Panc1 (cell line): ENCODE results near the gene CALM3. TPM values are rescaled to one million over a fixed set of nuclear protein-coding genes. Genes with fewer than 3 reads are reported as not detected.

Experiments
- ATAC-seq: fragments of 200-7000 bp; cut with Tn5 transposase; 2 replicates; pipeline ENCODE4 v1.9.1; 2020; ENCODE audit warnings: mild to moderate bottlenecking, moderate library complexity
- BruUV-seq: library from RNA; stranded (reverse); fragments of 400-500 nt; replicated peaks from 2 replicates; lab custom pipeline; 2021; lab: Mats Ljungman, UMichigan
- CTCF ChIA-PET: fragments of 300-600 bp; sonication (Branson Sonifier 250); formaldehyde crosslinking; loops from one replicate; lab custom pipeline; 2022; ENCODE audit warnings: antibody characterized with exemption; lab: Charles Lee
- POLR2A ChIA-PET: fragments of 300-600 bp; sonication (Branson Sonifier 250); formaldehyde crosslinking; loops from one replicate; lab custom pipeline; 2022; ENCODE audit warnings: antibody characterized with exemption; lab: Charles Lee
- DNase-seq: peaks from one replicate; pipeline ENCODE4 v3.0.0-alpha.2; 2010; ENCODE audit warnings: low read depth, low spot score
- H3K27ac ChIP-seq: 2 replicates; pipeline ENCODE4 v1.5.1; 2011; ENCODE audit warnings: mild to moderate bottlenecking, low read length, inconsistent platforms
- H3K27me3 ChIP-seq: fragments of 200-500 bp; sonication (Bioruptor generic); 2 replicates; pipeline ENCODE4 v1.6.0; 2014; ENCODE audit warnings: low read length, inconsistent platforms; ENCODE audit not compliant: control insufficient read depth, insufficient read depth
- H3K36me3 ChIP-seq: fragments of 200-500 bp; sonication (Bioruptor generic); 2 replicates; pipeline ENCODE4 v1.5.1; 2014; ENCODE audit warnings: inconsistent platforms, mild to moderate bottlenecking, low read length, moderate library complexity; ENCODE audit not compliant: control insufficient read depth, insufficient read depth
- H3K4me1 ChIP-seq: 2 replicates; pipeline ENCODE4 v1.5.1; 2011; ENCODE audit warnings: inconsistent platforms, mild to moderate bottlenecking, low read length, moderate library complexity; ENCODE audit not compliant: control insufficient read depth, insufficient read depth
- H3K4me3 ChIP-seq, 2 experiments: 2 replicates each; pipeline ENCODE4 v1.5.1; 2011 to 2012; ENCODE audit warnings: low read depth in 2 of 2, low read length in 2 of 2, mild to moderate bottlenecking in 2 of 2, inconsistent platforms in 1 of 2, moderate library complexity in 1 of 2
- H3K9me3 ChIP-seq: fragments of 200-500 bp; sonication (Bioruptor generic); 2 replicates; pipeline ENCODE4 v1.5.1; 2014; ENCODE audit warnings: low read depth, mild to moderate bottlenecking, inconsistent platforms, low read length, moderate library complexity; ENCODE audit not compliant: control insufficient read depth, insufficient read depth
- CTCF ChIP-seq: fragments of 450-650 bp; IDR thresholded peaks from 2 replicates; pipeline ENCODE4 v1.5.1; 2017; ENCODE audit warnings: mild to moderate bottlenecking
- POLR2AphosphoS5 ChIP-seq: IDR thresholded peaks from 2 replicates; pipeline ENCODE4 v1.6.1; 2012; ENCODE audit warnings: mild to moderate bottlenecking, low read depth, low read length, moderate library complexity
- REST ChIP-seq, 2 experiments: IDR thresholded peaks; 2 replicates each; pipeline ENCODE4 v1.6.1; 2011 to 2012; ENCODE audit warnings: low read depth in 2 of 2, control low read depth in 1 of 2, low read length in 1 of 2, mild to moderate bottlenecking in 1 of 2, moderate library complexity in 1 of 2; ENCODE audit not compliant: insufficient read depth in 1 of 2
- SIN3A ChIP-seq: IDR thresholded peaks from 2 replicates; pipeline ENCODE4 v1.6.1; 2012; ENCODE audit warnings: low read depth, mild to moderate bottlenecking, low read length, moderate library complexity, borderline replicate concordance; ENCODE audit not compliant: insufficient read depth
- TCF7L2 ChIP-seq: IDR thresholded peaks from 2 replicates; pipeline ENCODE4 v1.6.1; 2011; ENCODE audit warnings: mild to moderate bottlenecking, low read depth, low read length, inconsistent platforms
- in situ Hi-C: cut with HindIII; loops from 2 replicates; pipeline ENCODE4 v1.10.0; 2016; ENCODE audit warnings: low sequenced_read_pairs, low pct_unique_long_range_greater_than_20kb
- intact Hi-C: fragments of 100-400 bp; cut with micrococcal nuclease; formaldehyde crosslinking; loops from one replicate; pipeline ENCODE4 v1.10.0; 2022; ENCODE audit not compliant: unreplicated experiment
- total RNA-seq: library from RNA; stranded (reverse); gene quantifications from one replicate; pipeline ENCODE4 v1.2.1, GENCODE V29; 2021; ENCODE audit not compliant: unreplicated experiment

CALM3 gene
- total RNA-seq, 1 experiment from 2014 or later: 212 TPM

GRCh38 chr19:46591870-46592269 is 9.3 kb upstream of the CALM3 start:
- intact Hi-C loops (no loop called here), in situ Hi-C loops (no loop called here)
- no peaks in the 10 kb centered on the region for H3K36me3 ChIP-seq
- no peak overlapping the region for H3K27ac ChIP-seq
- H3K4me1 ChIP-seq: no peaks in the 10 kb centered on the region
- ChIA-PET POLR2A (no interaction called here), CTCF (no interaction called here)
- no TSS peak for BruUV-seq
- no peaks in the 10 kb centered on the region for H3K27me3 ChIP-seq
- ATAC-seq (no peak), DNase-seq (no peak)
- no peaks in the 10 kb centered on the region for H3K9me3 ChIP-seq
- no peak for TF ChIP-seq SIN3A
- no peak for TF ChIP-seq CTCF
- TF ChIP-seq TCF7L2: no peak
- TF ChIP-seq REST (IDR thresholded peaks at IDR 0.05; ENCODE audit: insufficient read depth in 1 of 2, low read depth in 2 of 2, low read length in 1 of 2): no peak
- no peak for TF ChIP-seq POLR2AphosphoS5
- H3K4me3 ChIP-seq: no peak overlapping the region

GRCh38 chr19:46596008-46596407 is 5.1 kb upstream of the CALM3 start:
- intact Hi-C loops (no loop called here), in situ Hi-C loops (no loop called here)
- H3K9me3 ChIP-seq: peaks cover 3% of the 10 kb centered on the region; the same call in 1 of the 2 replicates
- ATAC-seq (no peak), DNase-seq (no peak)
- no TSS peak for BruUV-seq
- CTCF ChIA-PET: interaction anchor here (0.5 to 0.6 kb wide), 2 partner anchors 17 to 27 kb away, joined by 3 to 8 read pairs; no protein-coding TSS in a partner anchor
- no peak overlapping the region for H3K4me3 ChIP-seq
- POLR2A ChIA-PET: no interaction called here
- H3K36me3 ChIP-seq: no peaks in the 10 kb centered on the region
- no peaks in the 10 kb centered on the region for H3K4me1 ChIP-seq
- H3K27me3 ChIP-seq: no peaks in the 10 kb centered on the region
- no peak for TF ChIP-seq REST (IDR thresholded peaks at IDR 0.05; ENCODE audit: insufficient read depth in 1 of 2, low read depth in 2 of 2, low read length in 1 of 2)
- TF ChIP-seq SIN3A: no peak
- no peak for TF ChIP-seq POLR2AphosphoS5
- TF ChIP-seq CTCF: no peak
- TF ChIP-seq TCF7L2: no peak
- H3K27ac ChIP-seq: no peak overlapping the region
